NCI-H187 (cell line): ENCODE data around the gene CYP4F22.
"Not testable (repeated sequence)": the region's sequence is repeated elsewhere in the genome, so short reads cannot be mapped to it uniquely, and the experiment has no call there.

ENCODE experiments used
- DNase-seq, 2 experiments: peaks; one replicate each; lab custom pipeline; 2025; lab: John Stamatoyannopoulos, UW

Gene CYP4F22

GRCh38 chr19:15508035-15508710, at the start of gene CYP4F22:
Gene CYP4F22 (plus strand): TSS chr19:15508525. CDS start chr19:15525337, 16,812 bp downstream.
- DNase-seq, result no peak

- no peak for DNase-seq
Observed at GRCh38 chr19:15461694-15462093, 46.6 kb upstream of the CYP4F22 start.

- no peak for DNase-seq
Observed at GRCh38 chr19:15463861-15464371, 44.4 kb upstream of the CYP4F22 start.

- no peak for DNase-seq
Observed at GRCh38 chr19:15464394-15465385, 43.6 kb upstream of the CYP4F22 start, which contains the start of gene RASAL3. Gene RASAL3 (minus strand): TSS chr19:15464544. CDS start chr19:15464358, 186 bp downstream.

- DNase-seq, result no peak
Observed at GRCh38 chr19:15466851-15467733, 41.2 kb upstream of the CYP4F22 start.

GRCh38 chr19:15467734-15468214, 40.6 kb upstream of the CYP4F22 start:
- no peak for DNase-seq

GRCh38 chr19:15468675-15469512, 39.4 kb upstream of the CYP4F22 start:
- DNase-seq, result no peak

- DNase-seq, result no peak
Observed at GRCh38 chr19:15469513-15470297, 38.6 kb upstream of the CYP4F22 start.

- DNase-seq, result no peak
Observed at GRCh38 chr19:15471639-15472101, 36.7 kb upstream of the CYP4F22 start.

GRCh38 chr19:15473821-15474220, 34.5 kb upstream of the CYP4F22 start:
- not testable (repeated sequence) for DNase-seq

- no peak for DNase-seq
Observed at GRCh38 chr19:15475169-15475568, 33.2 kb upstream of the CYP4F22 start.

GRCh38 chr19:15475611-15476010, 32.7 kb upstream of the CYP4F22 start:
- no peak for DNase-seq

GRCh38 chr19:15476325-15476724, 32.0 kb upstream of the CYP4F22 start:
- DNase-seq, result no peak

- DNase-seq, result no peak
Observed at GRCh38 chr19:15479391-15480345, 28.7 kb upstream of the CYP4F22 start, which contains the start of gene PGLYRP2. Gene PGLYRP2 (minus strand): TSS chr19:15479501. CDS start chr19:15479371, 130 bp downstream.

GRCh38 chr19:15480996-15481395, 27.3 kb upstream of the CYP4F22 start:
- DNase-seq, result not testable (repeated sequence)

GRCh38 chr19:15485768-15486167, 22.6 kb upstream of the CYP4F22 start:
- DNase-seq, result not testable (repeated sequence)

GRCh38 chr19:15487038-15487437, 21.3 kb upstream of the CYP4F22 start:
- DNase-seq, result no peak
